Urinary bladder (tissue), 4 donors: Measurements from ENCODE around the gene FKBP15. TPM values are rescaled to one million over a fixed set of nuclear protein-coding genes. Genes with fewer than 3 reads are reported as not detected.

Experiments
- DNase-seq: peaks from one replicate; pipeline ENCODE4 v3.0.0-alpha.2; 2015; ENCODE audit errors: extremely low spot score
- H3K27ac ChIP-seq: one replicate; pipeline ENCODE4 v1.5.1; 2013; ENCODE audit warnings: low read depth, mild to moderate bottlenecking, moderate library complexity
- H3K36me3 ChIP-seq: one replicate; pipeline ENCODE4 v1.6.1; 2013; ENCODE audit warnings: mild to moderate bottlenecking, moderate library complexity; ENCODE audit not compliant: insufficient read depth
- H3K4me1 ChIP-seq: one replicate; pipeline ENCODE4 v1.6.1; 2013; ENCODE audit warnings: mild to moderate bottlenecking, moderate library complexity; ENCODE audit not compliant: insufficient read depth
- H3K4me3 ChIP-seq: one replicate; pipeline ENCODE4 v1.5.1; 2013; ENCODE audit warnings: low read depth, low read length
- WGBS: extraction: QIAGEN DNeasy Blood & Tissue Kit; methylation state at CpG from one replicate; pipeline ENCODE4 v1.1.7; 2013; 5-methylcytosine and 5-hydroxymethylcytosine counted together
- polyA plus RNA-seq: library from polyadenylated mRNA; stranded (reverse); fragments of 200-250 nt; gene quantifications from one replicate; pipeline ENCODE4 v1.2.3, GENCODE V29; 2013
- total RNA-seq: library from RNA; depleted of rRNA; stranded (reverse); fragments of >200 nt; gene quantifications from one replicate; pipeline ENCODE4 v1.2.3, GENCODE V29; 2014
- donor health status: healthy with polysubstance abuse.
- donor health status: healthy.

Gene FKBP15
- total and polyA plus RNA-seq, 2 donors: 18.2 to 33.6 TPM

DNA sequence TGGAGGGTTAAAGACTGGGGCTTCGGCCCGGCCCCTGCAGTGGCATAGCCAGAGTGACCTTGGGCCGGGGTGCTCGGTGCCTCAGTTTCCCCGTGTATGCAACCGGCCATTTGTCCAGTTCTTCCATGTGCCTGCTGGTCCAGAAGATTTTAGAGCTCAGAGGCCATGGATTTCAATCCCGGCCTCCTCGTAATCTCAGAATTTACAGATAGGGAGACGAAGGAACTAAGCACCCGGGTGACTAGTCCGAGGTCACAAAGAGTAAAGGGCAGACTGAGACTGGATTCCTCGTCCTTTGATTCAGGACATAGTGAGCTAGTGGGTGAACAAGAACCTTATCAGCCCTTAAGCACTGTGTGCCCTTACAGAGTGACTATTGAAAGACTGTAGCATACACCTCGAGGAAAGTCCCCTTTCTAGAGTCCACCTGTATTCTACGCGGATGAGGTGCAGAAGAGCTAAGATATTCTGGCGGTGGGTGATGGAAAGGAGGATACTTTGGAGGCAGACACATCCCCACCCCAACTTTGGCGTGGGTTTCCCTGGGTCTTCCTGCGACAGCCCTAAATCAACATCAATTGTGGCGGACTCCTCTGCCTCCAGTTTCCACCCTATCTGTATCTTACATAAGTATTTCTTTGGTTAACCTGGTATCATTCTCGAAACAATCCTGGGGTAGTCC lies 864 bp upstream of the FKBP15 start:
- no peaks in the 10 kb centered on the region for H3K36me3 ChIP-seq
- H3K4me1 ChIP-seq: no peaks in the 10 kb centered on the region
- peak overlapping the region; percentile 64 for H3K4me3 ChIP-seq
- no peak for DNase-seq
- H3K27ac ChIP-seq: peak overlapping the region; percentile 35
- 8% methylated on average over 20 of the region's 20 CpGs for WGBS

DNA sequence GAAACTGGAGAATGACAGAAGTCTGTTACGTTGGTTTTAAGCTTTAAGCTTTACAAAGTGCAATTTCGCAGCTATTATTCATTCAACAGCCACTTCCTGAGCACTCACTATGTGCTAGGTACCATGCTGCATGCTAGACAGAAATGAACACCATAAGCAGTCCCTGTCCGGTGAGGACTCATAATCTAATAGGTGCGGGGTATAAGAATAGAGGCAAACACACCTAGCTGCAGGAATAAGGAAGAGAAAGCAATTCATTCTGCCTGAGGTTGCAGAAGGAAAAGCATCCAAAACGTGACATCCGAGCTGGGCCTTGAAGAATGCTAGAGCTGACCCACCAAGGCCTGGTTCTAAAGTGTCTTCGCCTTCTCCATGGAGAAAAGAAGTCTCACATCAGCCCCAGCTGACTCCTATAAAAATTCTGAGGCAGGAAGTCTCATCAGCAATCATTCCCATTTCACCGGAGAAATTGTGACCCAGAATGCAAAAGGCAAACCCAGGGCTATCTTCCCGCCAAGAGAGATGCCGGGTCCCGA lies 542 bp downstream of the FKBP15 start:
- peak overlapping the region; percentile 64 for H3K4me3 ChIP-seq
- H3K36me3 ChIP-seq: no peaks in the 10 kb centered on the region
- DNase-seq: no peak
- peak overlapping the region; percentile 80 for H3K27ac ChIP-seq
- H3K4me1 ChIP-seq: no peaks in the 10 kb centered on the region
- WGBS: 7% methylated on average over 11 of the region's 11 CpGs

DNA sequence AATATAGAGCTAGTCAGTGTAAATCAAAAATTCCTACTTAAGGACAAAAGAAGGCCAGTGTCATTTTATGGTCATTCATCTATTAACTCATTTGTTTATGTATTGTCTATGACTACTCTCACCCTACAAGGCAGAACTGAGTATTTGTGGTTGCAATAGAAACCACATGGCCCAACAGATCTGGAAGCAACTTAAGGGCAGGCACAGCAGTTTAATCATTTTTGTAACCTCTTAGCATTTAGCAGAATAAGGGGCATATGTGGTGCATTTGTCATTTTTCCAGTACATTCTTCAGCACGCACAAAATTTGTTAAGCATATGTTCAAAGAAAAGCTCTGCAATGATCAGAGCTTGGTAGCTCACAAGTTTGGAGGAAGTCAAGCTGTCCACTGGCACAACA lies 1.1 kb downstream of the FKBP15 start:
- H3K4me1 ChIP-seq: no peaks in the 10 kb centered on the region
- H3K36me3 ChIP-seq: no peaks in the 10 kb centered on the region
- DNase-seq: no peak
- 34% methylated on average over 1 of the region's 1 CpG for WGBS
- no peak overlapping the region for H3K27ac ChIP-seq
- peak overlapping the region; percentile 64 for H3K4me3 ChIP-seq

DNA sequence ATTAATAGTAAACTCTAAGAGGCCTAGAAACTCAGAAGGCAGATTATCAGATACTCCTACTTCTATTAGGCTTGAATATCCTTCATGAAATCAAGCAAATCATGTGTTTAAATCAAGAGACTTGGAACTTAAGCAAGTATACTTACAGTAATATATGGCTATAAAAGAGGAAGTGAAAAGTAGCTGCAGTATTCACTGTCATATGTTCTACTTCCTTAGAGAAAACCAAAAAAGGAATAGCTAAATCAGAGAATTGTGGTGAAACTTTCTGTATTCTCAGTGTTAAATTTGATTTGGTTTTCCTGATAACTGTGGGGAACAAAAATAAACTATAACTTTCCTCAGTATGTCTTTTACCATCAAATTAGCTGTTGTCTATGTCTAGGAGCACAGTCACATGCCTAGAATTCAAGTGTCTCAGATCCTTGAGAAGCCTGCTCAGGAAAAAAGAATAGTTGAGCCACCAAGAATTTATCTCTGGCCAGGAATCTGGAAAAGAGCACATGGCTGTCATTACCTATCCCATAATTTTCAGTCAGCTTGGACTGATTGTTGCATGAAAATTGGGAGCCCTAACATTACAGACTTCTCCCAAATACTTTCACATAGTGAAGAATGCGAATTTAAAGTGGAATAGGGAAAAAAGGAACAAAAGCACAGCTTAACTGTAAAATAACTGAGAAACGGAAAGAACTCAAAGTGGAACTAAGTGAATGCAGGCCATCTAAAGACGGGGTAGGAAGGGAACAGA lies 1.7 kb downstream of the FKBP15 start:
- Histone ChIP-seq H3K4me3 (no peak overlapping the region), H3K4me1 (no peaks in the 10 kb centered on the region), H3K36me3 (no peaks in the 10 kb centered on the region), H3K27ac (no peak overlapping the region)
- 72% methylated on average over 3 of the region's 3 CpGs for WGBS
- no peak for DNase-seq

DNA sequence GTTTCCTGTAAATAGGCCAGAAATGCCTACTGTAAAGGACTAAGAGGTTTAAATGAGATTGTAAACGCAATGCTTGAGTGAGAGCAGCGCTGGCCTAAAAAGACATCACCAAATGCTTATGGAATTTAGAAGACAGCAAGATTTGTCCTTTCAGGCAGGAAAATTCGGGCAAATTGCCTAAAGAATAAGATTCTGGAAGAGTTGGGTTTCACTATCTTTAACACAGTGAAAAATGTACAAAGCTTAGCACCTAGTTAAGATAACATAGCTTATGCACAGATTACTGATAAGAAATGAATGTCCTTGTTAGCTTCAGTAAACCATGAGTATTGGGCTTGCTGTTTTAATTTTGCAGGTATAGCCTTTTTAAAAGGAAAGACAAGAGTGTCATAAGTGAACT lies 4.7 kb downstream of the FKBP15 start:
- no peak for DNase-seq
- Histone ChIP-seq H3K4me3 (no peak overlapping the region), H3K36me3 (peaks cover 2% of the 10 kb centered on the region), H3K27ac (no peak overlapping the region), H3K4me1 (no peaks in the 10 kb centered on the region)
- 63% methylated on average over 3 of the region's 3 CpGs for WGBS

GRCh38 chr9:113215132-113215531 lies 5.9 kb downstream of the FKBP15 start:
- no peak for DNase-seq
- Histone ChIP-seq H3K27ac (no peak overlapping the region), H3K4me1 (no peaks in the 10 kb centered on the region), H3K4me3 (no peak overlapping the region), H3K36me3 (peaks cover 2% of the 10 kb centered on the region)
- 71% methylated on average over 3 of the region's 3 CpGs for WGBS

DNA sequence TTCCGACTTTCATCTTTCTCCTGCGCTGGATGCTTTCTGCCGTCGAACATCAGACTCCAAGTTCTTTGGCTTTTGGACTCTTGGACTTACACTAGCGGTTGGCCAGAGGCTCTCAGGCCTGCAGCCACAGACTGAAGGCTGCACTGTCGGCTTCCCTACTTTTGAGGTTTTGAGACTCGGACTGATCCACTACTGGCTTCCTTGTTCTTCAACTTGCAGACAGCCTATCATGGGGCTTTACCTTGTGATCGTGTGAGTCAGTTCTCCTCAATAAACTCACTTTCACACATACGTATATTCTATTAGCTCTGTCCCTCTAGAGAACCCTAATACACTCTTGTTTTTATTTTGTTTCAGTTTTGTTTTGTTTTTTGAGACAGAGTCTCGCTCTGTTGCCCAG lies 10.3 kb downstream of the FKBP15 start:
- Histone ChIP-seq H3K4me1 (no peaks in the 10 kb centered on the region), H3K4me3 (no peak overlapping the region), H3K27ac (no peak overlapping the region), H3K36me3 (peaks cover 2% of the 10 kb centered on the region)
- WGBS: 96% methylated on average over 10 of the region's 10 CpGs
- no peak for DNase-seq

- 100% methylated on average over 1 of the region's 1 CpG for WGBS
Measured at GRCh38 chr9:113205861-113206260, 15.2 kb downstream of the FKBP15 start.

DNA sequence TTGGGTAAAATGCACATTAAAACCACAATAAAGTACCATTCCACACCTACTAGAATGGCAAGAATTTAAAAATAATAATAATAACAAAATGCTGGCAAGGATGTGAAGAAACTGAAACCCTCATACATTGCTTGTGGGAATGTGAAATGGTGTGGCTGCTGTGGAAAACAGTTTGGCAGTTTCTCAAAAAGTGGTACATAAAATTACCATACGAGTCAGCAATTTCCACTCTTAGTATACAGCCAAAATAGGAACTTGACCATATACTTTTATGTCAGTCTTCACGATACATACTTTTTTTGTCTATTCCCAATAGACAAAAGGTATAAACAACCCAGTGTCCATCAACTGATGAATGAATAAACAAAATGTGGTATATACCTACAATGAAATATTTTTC lies 15.6 kb downstream of the FKBP15 start:
- 80% methylated on average over 2 of the region's 2 CpGs for WGBS
- peaks cover 2% of the 10 kb centered on the region for H3K36me3 ChIP-seq
- DNase-seq: no peak

More at GRCh38 chr9:113205861-113206260, 15.2 kb downstream of the FKBP15 start:
- Histone ChIP-seq H3K36me3 (peaks cover 2% of the 10 kb centered on the region), H3K27ac (no peak overlapping the region), H3K4me3 (no peak overlapping the region), H3K4me1 (no peaks in the 10 kb centered on the region)
- DNase-seq: no peak

DNA sequence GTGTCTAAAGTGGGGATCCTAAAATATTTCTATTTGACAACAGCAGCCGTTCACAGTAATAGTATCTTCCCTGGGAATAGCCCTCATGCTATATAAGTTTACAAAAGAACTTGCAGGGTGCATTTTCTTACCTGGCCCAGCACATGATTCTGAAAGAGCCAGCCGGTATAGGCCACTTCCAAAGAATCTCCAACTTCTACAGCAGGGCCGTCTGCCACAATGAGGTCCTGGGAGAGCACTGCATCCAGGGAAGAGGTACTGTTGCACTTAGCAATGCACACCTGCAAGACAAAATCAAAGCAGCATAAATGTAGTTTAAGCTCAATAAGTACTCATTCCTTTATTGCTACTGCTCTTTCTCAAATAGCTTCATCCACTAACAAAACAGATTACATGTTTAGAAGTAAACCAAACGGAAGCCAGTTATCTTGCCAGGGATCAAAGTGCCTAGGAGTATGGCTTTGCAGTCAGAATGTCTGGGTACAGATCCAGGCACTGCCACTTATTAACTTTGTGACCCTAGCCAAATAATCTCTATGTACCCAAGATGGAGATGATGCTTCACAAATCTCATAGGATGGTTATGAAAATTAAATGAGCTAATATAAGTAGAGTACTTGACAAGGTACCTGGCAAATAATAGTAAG lies 21.3 kb downstream of the FKBP15 start:
- WGBS: 69% methylated on average over 4 of the region's 4 CpGs
- Histone ChIP-seq H3K4me1 (no peaks in the 10 kb centered on the region), H3K4me3 (no peak overlapping the region), H3K36me3 (no peaks in the 10 kb centered on the region), H3K27ac (no peak overlapping the region)
- DNase-seq: no peak

More for the DNA sequence above, 15.6 kb downstream of the FKBP15 start:
- Histone ChIP-seq H3K4me3 (no peak overlapping the region), H3K4me1 (no peaks in the 10 kb centered on the region), H3K27ac (no peak overlapping the region)

DNA sequence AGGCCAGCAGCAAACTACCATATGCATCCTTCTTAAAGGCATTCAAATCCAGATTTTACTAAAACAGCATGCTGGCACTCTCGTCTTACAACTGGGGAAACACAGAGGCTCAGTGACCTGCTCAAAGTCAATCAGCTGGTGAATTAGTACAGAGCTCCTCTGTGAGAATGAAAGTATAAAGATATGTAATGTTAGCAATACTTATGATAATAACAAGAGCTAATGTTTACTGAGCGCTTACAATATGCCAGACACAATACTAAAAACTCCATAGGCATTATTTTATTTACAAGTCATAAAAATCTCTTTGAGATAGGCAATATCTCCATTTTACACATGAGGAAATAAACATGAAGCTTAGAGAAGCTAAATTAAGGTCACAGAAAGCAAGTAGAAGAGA lies 28.6 kb downstream of the FKBP15 start:
- peaks cover 1% of the 10 kb centered on the region for H3K36me3 ChIP-seq
- 34% methylated on average over 2 of the region's 2 CpGs for WGBS
- H3K27ac ChIP-seq: no peak overlapping the region
- no peaks in the 10 kb centered on the region for H3K4me1 ChIP-seq
- no peak overlapping the region for H3K4me3 ChIP-seq
- DNase-seq: no peak

DNA sequence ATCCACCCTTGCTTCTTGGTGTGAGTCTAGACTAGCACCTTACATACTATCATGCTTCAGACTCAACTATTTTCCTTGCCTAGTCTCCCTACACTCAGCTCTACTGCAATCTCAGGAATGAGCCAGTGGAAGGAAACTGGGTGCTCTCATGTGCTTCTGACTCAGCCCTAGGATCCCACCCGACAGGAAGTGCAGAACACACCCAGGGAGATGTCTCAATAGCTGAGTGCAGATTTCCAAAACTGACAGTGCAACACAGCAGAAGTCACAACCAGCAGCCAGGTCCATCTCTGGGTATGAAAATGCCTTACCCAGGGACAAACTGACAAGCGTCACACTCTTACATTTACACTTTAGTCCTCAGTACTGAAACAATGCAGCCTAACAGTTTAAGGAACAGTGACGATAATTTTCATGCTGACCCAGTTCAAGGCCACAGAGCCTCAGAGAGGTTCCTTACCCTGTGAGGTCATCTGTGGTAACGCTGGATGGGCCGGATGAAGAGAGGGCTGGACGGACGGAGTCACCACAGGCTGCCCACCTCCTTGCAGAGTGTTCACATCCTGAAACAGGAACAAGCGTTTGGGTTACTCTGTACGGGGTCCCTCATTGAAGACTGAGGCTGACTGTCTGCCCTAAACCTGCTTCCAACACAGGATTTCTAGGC lies 33.0 kb downstream of the FKBP15 start:
- DNase-seq: no peak
- 89% methylated on average over 9 of the region's 9 CpGs for WGBS
- Histone ChIP-seq H3K4me1 (no peaks in the 10 kb centered on the region), H3K27ac (no peak overlapping the region), H3K4me3 (no peak overlapping the region), H3K36me3 (peaks cover 8% of the 10 kb centered on the region)

DNA sequence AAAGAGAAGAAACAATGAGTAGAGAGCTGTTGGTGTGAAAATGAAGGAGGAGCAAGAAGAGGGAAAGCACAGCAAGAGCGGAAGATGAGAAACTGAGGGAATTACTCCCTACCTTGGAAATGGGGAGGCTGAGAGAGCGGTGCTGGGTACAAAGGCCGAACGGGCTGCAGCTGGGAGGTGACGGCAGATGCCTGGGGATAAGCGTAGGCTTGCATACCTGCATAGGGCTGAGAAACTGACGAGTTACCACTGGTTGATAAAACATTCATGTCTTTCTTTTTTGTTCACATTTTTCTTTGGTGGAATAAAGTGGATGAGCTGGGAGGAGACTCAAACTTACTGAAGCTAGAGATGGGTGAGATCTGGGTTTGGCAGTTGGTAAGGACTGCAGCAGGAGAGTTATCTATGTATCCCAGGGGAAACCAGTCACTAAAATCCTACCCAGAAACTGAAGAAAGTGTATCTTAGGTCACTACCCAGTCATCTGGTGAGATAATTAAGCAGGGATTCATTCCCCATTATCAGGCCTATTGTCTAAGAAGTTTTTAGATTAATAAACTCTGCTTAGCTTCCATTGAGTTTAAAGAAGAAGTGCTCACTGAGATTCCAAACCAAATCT lies 34.8 kb downstream of the FKBP15 start:
- Histone ChIP-seq H3K27ac (no peak overlapping the region), H3K36me3 (peaks cover 10% of the 10 kb centered on the region), H3K4me3 (no peak overlapping the region), H3K4me1 (no peaks in the 10 kb centered on the region)
- DNase-seq: no peak
- WGBS: 96% methylated on average over 7 of the region's 7 CpGs
